Sciatic nerve (tissue), 2 donors: ENCODE measurements around the gene MTHFD1L. TPM values are rescaled to one million over a fixed set of nuclear protein-coding genes. Genes with fewer than 3 reads are reported as not detected.

ENCODE experiments used
- ATAC-seq: fragments of 200-7000 bp; cut with Tn5 transposase; one replicate; pipeline ENCODE4 v1.9.1; 2020; ENCODE audit warnings: mild to moderate bottlenecking, moderate library complexity
- DNase-seq: peaks from one replicate; pipeline ENCODE4 v3.0.0-alpha.2; 2020; ENCODE audit warnings: low spot score
- intact Hi-C: fragments of 100-400 bp; cut with DNase I; formaldehyde crosslinking; loops from one replicate; pipeline ENCODE4 v1.14.2; 2022
- total RNA-seq: library from RNA; stranded (reverse); fragmentation: NEBNext Ultra II Directional; extraction: Animal tissue kit (Norgen Biotek cat#: 25700); gene quantifications from one replicate; pipeline ENCODE4 v1.2.1, GENCODE V29; 2021
- donor health status: DM: no; HTN: no; CAD: no.
- donor health status: DM: no; HTN: no; CAD: no.

MTHFD1L gene
- total RNA-seq, 1 donor from 2014 or later: 30.4 TPM

DNA sequence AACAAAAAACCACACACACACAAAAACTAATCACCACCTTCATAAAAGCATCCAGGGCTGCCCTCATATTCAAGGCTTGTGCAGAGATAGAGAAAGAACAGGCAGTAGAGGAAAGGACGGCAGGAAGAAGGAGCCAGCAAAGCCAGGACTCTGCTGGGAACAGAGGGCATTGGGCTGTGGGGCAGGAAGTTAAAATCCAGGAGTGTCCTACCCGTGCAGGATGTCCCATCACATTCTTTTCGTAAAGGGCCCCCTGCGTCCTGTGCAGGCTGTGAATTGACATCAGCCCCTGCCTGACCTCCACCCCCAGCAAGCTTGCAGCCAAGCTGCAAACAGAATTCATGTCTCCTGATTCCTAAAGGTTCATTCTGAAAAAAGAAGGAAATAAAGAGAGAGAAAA is 277.8 kb downstream of the MTHFD1L start:
- intact Hi-C loops: no loop called here
- ATAC-seq: no peak
- no peak for DNase-seq

DNA sequence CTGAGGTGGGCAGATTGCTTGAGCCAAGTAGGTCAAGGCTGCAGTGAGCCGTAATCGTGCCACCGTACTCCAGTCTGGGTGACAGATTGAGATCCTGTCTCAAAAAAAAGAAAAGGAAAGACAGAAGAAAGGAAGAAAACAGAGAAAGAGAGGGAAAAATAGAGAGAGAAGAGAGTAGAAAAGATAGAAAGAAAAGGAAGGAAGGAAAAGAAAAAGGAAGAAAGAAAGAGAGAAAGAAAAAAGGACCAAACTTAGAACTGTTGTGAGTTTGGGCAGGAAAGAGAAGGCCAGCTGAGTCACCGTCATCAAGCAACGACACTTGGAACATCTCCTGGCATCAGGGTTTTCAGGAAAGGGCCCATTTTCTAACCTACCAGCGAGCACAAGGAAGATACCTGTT is 278.3 kb downstream of the MTHFD1L start:
- ATAC-seq: no peak
- intact Hi-C loops: no loop called here

DNA sequence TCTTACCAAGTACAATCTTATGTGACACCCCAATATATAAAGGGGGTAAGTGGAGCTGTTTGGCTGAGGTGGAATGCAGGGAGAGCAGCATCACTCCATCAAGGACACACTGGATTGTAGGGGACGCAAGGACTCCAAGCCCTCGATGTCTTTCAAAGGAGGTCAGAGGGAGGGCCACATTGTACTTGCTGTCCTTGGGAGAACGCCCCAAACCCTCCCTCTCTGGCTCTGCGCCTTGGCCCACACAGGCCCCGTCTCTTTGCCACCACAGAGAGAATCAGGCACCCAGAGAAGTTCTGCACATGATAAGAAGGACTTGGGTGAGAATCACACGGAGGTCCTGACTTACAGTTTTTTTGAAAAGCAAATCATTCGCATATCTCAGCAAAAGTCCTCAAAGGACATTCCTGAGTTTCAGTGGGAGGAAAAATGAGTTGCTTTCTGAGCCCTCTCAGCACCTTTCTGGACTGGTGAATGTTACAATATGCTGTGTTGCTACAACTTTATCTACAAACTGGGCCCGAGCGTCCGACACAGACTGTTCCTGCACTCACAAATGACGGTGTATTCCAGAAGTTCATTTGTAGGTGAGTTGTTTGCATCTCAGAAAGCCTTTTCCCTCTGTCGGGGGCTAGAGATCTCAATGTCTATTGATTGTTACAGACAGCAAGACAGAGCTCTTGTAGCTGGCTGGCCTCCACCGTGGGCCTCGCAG is 281.8 kb downstream of the MTHFD1L start:
- no peak for DNase-seq
- intact Hi-C loops: no loop called here
- no peak for ATAC-seq

More for the DNA sequence above, 278.3 kb downstream of the MTHFD1L start:
- no peak for DNase-seq

DNA sequence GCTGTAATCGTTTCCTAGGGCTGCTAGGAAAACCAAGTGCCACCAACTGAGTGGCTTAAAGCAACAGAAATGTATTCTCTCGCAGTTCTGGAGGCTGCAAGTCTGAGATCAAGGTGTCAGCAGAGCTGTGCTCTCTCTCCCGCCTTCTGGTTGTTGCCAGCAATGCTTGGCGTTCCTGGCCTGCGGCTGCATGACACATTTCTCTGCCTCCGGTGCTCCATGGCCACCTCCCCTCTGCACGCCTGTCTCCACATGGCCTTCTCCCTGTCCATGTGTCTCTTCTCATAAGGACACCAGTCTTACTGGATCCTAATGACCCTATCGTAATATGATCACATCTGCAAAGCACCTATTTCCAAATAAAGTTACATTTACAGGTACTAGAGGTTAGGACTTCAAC is 282.6 kb downstream of the MTHFD1L start:
- intact Hi-C loops: no loop called here
- ATAC-seq (no peak), DNase-seq (no peak)

DNA sequence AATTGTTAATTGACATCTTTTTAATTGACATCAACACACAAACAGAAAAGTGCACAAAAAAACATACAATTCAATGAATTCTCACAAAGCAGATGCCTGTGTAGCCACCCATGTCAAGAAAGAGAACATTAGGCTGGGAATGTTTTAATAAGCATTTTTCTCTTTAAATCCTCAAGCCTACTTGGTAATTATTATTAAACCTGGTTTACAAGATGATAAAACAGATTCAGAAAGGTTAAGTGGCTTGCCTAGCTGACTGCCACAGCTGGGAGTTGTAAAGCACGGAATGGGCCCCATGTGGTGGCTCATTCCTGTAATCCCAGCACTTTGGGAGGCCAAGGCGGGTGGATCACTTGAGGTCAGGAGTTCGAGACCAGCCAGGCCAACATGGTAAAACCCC is 284.3 kb downstream of the MTHFD1L start:
- DNase-seq (no peak), ATAC-seq (no peak)
- intact Hi-C loops: no loop called here
